ENCODE results near the gene CENPX. TPM values are rescaled to one million over a fixed set of nuclear protein-coding genes. Genes with fewer than 3 reads are reported as not detected.

Gene CENPX
- total and polyA plus RNA-seq, 2 of the 13 experiments (the other 11 are each of a cell fraction or from before 2014, with no cell fraction given), result 92.7 to 170 TPM

GRCh38 chr17:82000803-82001570 is 21.7 kb downstream of the CENPX start (continued):
- TF ChIP-seq HNF1A (IDR thresholded peaks at IDR 0.05; ENCODE audit: low read depth), result no peak; the same call in 1 of the 2 replicates
- TF ChIP-seq HNF1A (CRISPR knock-in tag; IDR thresholded peaks at IDR 0.05; ENCODE audit: borderline replicate concordance), result peak; percentile 79; the same call in 1 of the 2 replicates
- peak; percentile 45; the same call in 1 of the 2 replicates for TF ChIP-seq ZNF101 (CRISPR knock-in tag; IDR thresholded peaks at IDR 0.05; ENCODE audit: borderline replicate concordance, low read depth)
- TF ChIP-seq KAT7 (CRISPR knock-in tag; IDR thresholded peaks at IDR 0.05; ENCODE audit: borderline replicate concordance), result peak; percentile 89
- peak; percentile 90 for TF ChIP-seq SMAD3 (CRISPR knock-in tag; IDR thresholded peaks at IDR 0.05)
- peak; percentile 74 for TF ChIP-seq RAD21 (CRISPR knock-in tag; IDR thresholded peaks at IDR 0.05)
- no peak for TF ChIP-seq ATF1 (CRISPR knock-in tag; IDR thresholded peaks at IDR 0.05)
- no peak; the same call in 1 of the 2 replicates for TF ChIP-seq JUN (CRISPR knock-in tag; IDR thresholded peaks at IDR 0.05)
- peak; percentile 64; the same call in 1 of the 2 replicates for TF ChIP-seq ZNF343 (CRISPR knock-in tag; IDR thresholded peaks at IDR 0.05)
- TF ChIP-seq FLYWCH1 (CRISPR knock-in tag; IDR thresholded peaks at IDR 0.05), result no peak; the same call in 1 of the 2 replicates
- TF ChIP-seq ELF1 (CRISPR knock-in tag; IDR thresholded peaks at IDR 0.05), result peak; percentile 82
- no peak for TF ChIP-seq ZNF703 (CRISPR knock-in tag; IDR thresholded peaks at IDR 0.05; ENCODE audit: borderline replicate concordance)
- peak; percentile 81 for TF ChIP-seq GFI1 (CRISPR knock-in tag; IDR thresholded peaks at IDR 0.05; ENCODE audit: borderline replicate concordance)
- TF ChIP-seq ATF7-NPFF (CRISPR knock-in tag; IDR thresholded peaks at IDR 0.05; ENCODE audit: low read depth), result peak; percentile 36; the same call in 1 of the 2 replicates
- no peak; the same call in 1 of the 2 replicates for TF ChIP-seq STAT6 (CRISPR knock-in tag; IDR thresholded peaks at IDR 0.05; ENCODE audit: borderline replicate concordance)
- TF ChIP-seq HDAC1 (CRISPR knock-in tag; IDR thresholded peaks at IDR 0.05), result peak; percentile 95
- TF ChIP-seq HMGXB3 (CRISPR knock-in tag; IDR thresholded peaks at IDR 0.05; ENCODE audit: borderline replicate concordance), result peak; percentile 37; the same call in 1 of the 2 replicates

Data from HepG2 (cell line).